ENCODE data around the gene CFAP20DC. TPM values are rescaled to one million over a fixed set of nuclear protein-coding genes. Genes with fewer than 3 reads are reported as not detected.

CFAP20DC gene
- total RNA-seq, 1 experiment from 2014 or later = 2.8 TPM

- Histone ChIP-seq H3K27me3 (replicated peaks; ENCODE audit: control insufficient read depth, insufficient read depth, low read length) (no peaks in the 10 kb centered on the region), H3K9me3 (peaks cover 4% of the 10 kb centered on the region), H3K4me3 (ENCODE audit: low read depth, low read length) (no peak overlapping the region), H3K36me3 (ENCODE audit: control insufficient read depth, insufficient read depth, low read length) (no peaks in the 10 kb centered on the region), H3K4me1 (no peaks in the 10 kb centered on the region)
- intact Hi-C loops (cut with micrococcal nuclease; ENCODE audit: unreplicated experiment) = no loop called here
- no peak for DNase-seq
- Mint-ChIP-seq H3K36me3 (ENCODE audit: insufficient read depth, unreplicated experiment) (no peaks in the 10 kb centered on the region), H3K9me3 (ENCODE audit: unreplicated experiment) (peaks cover 7% of the 10 kb centered on the region), H3K27me3 (ENCODE audit: insufficient read depth, unreplicated experiment) (peaks cover 2% of the 10 kb centered on the region), H3K4me3 (ENCODE audit: unreplicated experiment) (no peak overlapping the region), H3K27ac (ENCODE audit: unreplicated experiment) (no peak overlapping the region), H3K4me1 (ENCODE audit: low read depth, unreplicated experiment) (no peaks in the 10 kb centered on the region)
- ChIA-PET CTCF (no interaction called here), POLR2A (no interaction called here)
- BruUV-seq (replicated peaks) = no TSS peak
- no peak for TF ChIP-seq CTCF (IDR thresholded peaks at IDR 0.05; ENCODE audit: insufficient read depth in 1 of 2, low read depth in 1 of 2, low read length in 1 of 2, severe bottlenecking in 1 of 2, unreplicated experiment in 1 of 2)
Observed at GRCh38 chr3:58784888-58785287, 264.9 kb downstream of the CFAP20DC start.

GRCh38 chr3:58784425-58784824, 265.4 kb downstream of the CFAP20DC start:
- H3K4me3 ChIP-seq (ENCODE audit: low read depth, low read length) = no peak overlapping the region
- intact Hi-C loops (cut with micrococcal nuclease; ENCODE audit: unreplicated experiment) = no loop called here
- H3K9me3 Mint-ChIP-seq (ENCODE audit: unreplicated experiment) = peaks cover 12% of the 10 kb centered on the region
- no peak overlapping the region for H3K27ac Mint-ChIP-seq (ENCODE audit: unreplicated experiment)
- peaks cover 8% of the 10 kb centered on the region for H3K9me3 ChIP-seq
- no peaks in the 10 kb centered on the region for H3K4me1 Mint-ChIP-seq (ENCODE audit: low read depth, unreplicated experiment)
- no peak overlapping the region for H3K4me3 Mint-ChIP-seq (ENCODE audit: unreplicated experiment)
- H3K36me3 Mint-ChIP-seq (ENCODE audit: insufficient read depth, unreplicated experiment) = no peaks in the 10 kb centered on the region
- H3K27me3 Mint-ChIP-seq (ENCODE audit: insufficient read depth, unreplicated experiment) = peaks cover 2% of the 10 kb centered on the region
- H3K27me3 ChIP-seq (replicated peaks; ENCODE audit: control insufficient read depth, insufficient read depth, low read length) = no peaks in the 10 kb centered on the region
- CTCF ChIA-PET = no interaction called here
- POLR2A ChIA-PET = no interaction called here
- TF ChIP-seq CTCF (IDR thresholded peaks at IDR 0.05; ENCODE audit: insufficient read depth in 1 of 2, low read depth in 1 of 2, low read length in 1 of 2, severe bottlenecking in 1 of 2, unreplicated experiment in 1 of 2) = no peak
- no peaks in the 10 kb centered on the region for H3K36me3 ChIP-seq (ENCODE audit: control insufficient read depth, insufficient read depth, low read length)
- no peaks in the 10 kb centered on the region for H3K4me1 ChIP-seq
- BruUV-seq (replicated peaks) = no TSS peak
- DNase-seq = no peak

GRCh38 chr3:58783845-58784244, 266.0 kb downstream of the CFAP20DC start:
- H3K36me3 Mint-ChIP-seq (ENCODE audit: insufficient read depth, unreplicated experiment) = no peaks in the 10 kb centered on the region
- Histone ChIP-seq H3K9me3 (peaks cover 12% of the 10 kb centered on the region), H3K4me1 (no peaks in the 10 kb centered on the region), H3K27me3 (replicated peaks; ENCODE audit: control insufficient read depth, insufficient read depth, low read length) (no peaks in the 10 kb centered on the region), H3K4me3 (ENCODE audit: low read depth, low read length) (no peak overlapping the region), H3K36me3 (ENCODE audit: control insufficient read depth, insufficient read depth, low read length) (no peaks in the 10 kb centered on the region)
- BruUV-seq (replicated peaks) = no TSS peak
- POLR2A ChIA-PET = no interaction called here
- intact Hi-C loops (cut with micrococcal nuclease; ENCODE audit: unreplicated experiment) = no loop called here
- no peak for DNase-seq
- peaks cover 17% of the 10 kb centered on the region for H3K9me3 Mint-ChIP-seq (ENCODE audit: unreplicated experiment)
- CTCF ChIA-PET = no interaction called here
- peaks cover 2% of the 10 kb centered on the region for H3K27me3 Mint-ChIP-seq (ENCODE audit: insufficient read depth, unreplicated experiment)
- H3K4me1 Mint-ChIP-seq (ENCODE audit: low read depth, unreplicated experiment) = no peaks in the 10 kb centered on the region
- no peak overlapping the region for H3K27ac Mint-ChIP-seq (ENCODE audit: unreplicated experiment)
- H3K4me3 Mint-ChIP-seq (ENCODE audit: unreplicated experiment) = no peak overlapping the region
- TF ChIP-seq CTCF (IDR thresholded peaks at IDR 0.05; ENCODE audit: insufficient read depth in 1 of 2, low read depth in 1 of 2, low read length in 1 of 2, severe bottlenecking in 1 of 2, unreplicated experiment in 1 of 2) = no peak
